Superior temporal gyrus (tissue), 1 donor: ENCODE data around the gene RALGPS2.

Experiments used
- DNase-seq: peaks from one replicate; pipeline ENCODE4 v3.0.0-alpha.2; 2016; ENCODE audit errors: extremely low spot score

The RALGPS2 gene

DNA sequence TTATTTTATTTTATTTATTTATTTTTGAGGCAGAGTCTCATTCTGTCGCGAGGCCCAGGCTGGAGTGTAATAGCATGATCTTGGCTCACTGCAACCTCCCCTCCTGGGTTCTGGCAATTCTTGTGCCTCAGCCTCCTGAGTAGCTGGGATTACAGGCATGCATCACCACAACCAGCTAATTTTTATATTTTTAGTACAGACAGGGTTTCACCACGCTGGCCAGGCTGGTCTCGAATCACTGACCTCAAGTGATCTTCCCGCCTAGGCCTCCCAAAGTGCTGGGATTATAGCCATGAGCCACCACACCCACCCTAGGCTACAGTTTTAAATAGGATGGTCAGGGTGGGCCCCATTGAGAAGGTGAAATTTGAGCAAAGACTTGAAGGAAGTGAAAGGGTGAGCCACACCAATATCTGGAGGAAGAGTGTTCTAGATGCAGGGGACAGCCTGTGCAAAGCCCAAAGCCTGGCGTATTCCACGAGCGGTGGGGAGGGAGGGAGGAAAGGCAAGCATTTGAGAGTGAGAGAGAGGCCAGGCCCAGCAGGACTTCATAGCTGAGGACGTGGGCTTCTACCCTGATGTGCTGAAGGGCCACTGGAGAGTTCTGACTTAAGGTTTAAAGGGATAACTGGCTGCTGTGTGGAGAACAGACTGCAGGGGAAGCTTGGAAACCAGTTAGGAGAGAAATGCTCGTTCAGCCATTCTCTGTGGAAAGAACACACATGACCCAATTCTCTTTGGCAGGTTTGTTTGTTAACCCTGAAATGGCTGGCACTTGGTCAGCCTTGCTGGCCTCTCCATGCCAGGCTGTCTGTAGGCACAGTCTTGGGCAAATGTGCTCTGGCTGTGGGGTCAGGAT, 238.0 kb downstream of the RALGPS2 start:
- no peak for DNase-seq

DNA sequence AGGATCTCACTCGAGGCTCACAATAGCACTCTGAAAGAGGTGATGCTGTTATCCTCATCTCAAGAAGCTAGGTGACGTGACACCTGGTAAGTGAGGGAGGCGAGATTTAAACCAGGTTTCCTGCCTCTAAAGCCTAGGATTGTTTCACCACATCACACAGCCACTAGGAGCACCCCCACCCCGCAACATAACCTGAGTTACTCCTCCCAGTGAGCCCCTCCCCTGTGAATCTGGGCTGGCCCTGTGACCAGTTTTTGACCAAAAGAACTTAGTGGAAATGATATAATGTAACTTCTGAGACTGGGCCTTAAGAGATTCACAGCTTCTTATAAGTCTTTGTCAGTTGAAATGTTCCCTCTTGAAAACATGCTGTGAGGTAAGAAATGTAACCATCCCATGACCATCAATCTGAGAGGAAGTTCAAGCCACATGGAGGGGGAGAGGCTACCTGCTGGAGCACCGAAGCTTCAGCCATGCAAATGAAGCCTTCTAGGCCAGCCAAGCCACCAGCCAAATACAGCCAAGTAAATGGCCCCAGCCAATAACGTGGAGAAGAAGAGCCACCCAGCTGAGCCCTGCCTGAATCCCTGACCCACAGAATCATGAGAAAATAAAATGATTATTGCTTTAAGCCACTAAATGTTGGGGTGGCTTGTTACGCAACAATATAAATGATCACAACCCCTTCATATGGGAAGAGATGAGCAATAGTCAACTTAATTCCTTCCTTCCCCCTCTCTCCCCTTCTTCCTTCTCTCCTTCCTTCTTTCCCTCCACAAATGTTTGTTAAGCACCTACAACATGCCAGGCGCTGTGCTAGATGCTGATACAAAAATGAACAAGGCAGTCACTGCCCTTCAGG, 239.7 kb downstream of the RALGPS2 start:
- no peak for DNase-seq

GRCh38 chr1:178966312-178966711, 241.3 kb downstream of the RALGPS2 start:
- DNase-seq: no peak

DNA sequence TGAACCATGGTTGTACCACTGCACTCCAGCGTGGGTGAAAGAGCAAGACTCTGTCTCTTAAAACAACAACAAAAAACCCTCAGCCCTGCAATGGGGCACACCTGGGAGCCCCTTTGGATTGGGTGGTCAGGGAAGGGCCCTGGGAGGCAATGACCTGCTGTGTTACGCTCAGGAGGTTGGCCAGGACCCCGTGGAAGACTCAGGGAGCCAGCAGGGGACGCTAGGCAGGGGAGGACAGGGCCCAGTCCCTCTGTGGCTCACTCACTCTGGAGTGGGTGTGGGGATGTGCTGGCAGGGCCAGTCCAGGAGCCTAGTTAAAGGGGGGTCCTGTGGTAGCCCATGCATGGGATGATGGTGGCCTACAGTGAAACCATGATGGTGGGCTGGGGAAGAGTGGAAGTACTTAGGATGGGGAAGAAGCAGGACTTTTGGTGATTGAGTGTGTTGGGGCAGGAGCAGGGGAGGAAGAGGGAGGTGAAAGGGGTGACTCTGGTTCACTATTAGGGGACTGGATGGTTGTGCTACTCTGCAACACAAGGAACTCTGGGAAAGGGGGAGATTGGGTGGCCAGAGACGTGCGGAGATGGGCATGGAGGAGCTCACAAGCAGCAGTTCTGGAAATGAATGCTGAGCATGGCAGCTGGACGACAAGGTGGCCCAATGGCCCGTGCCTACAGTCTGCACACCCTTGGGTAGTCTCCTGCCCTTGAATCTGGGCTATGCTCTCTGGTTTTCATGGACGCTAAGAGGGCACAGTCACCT, 244.4 kb downstream of the RALGPS2 start:
- no peak for DNase-seq

DNA sequence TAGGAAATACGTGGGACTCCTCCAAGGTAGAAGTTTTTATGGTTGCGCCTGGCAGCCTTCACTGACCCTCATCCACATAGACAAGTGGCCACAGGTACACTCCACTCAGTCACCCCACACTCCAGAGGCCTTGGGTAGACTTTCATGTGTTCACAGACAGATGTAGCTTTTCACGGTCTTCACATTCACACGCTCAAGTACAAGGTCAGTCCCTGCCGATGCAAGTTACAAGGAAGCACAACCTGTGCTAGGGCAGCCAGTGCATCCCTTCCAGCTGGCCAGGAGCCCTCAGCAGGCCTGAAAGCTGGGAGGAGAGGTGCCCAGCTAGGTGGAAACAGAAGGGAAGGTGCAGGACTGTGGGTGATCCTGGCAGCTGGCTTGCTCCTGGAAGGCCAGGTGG, 245.1 kb downstream of the RALGPS2 start:
- no peak for DNase-seq
